ENCODE results near the gene LNX1.

DNA sequence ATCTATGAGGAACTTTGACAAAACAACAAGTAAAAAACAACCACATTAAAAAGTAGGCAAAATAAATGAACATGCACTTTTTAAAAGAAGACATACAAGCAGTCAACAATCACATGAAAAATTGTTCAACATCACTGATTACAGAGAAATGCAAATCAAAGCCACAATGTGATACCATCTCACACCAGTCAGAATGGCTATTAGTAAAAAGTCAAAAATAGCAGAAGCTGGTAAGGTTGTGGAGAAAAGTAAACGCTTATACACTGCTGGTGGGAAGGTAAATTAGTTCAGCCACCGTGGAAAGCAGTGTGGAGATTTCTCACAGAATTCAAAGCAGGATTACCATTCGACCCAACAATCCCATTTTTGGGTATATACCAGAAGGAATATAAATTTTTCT lies 17.0 kb upstream of the LNX1 start:
- TF ChIP-seq, protein P1, sequence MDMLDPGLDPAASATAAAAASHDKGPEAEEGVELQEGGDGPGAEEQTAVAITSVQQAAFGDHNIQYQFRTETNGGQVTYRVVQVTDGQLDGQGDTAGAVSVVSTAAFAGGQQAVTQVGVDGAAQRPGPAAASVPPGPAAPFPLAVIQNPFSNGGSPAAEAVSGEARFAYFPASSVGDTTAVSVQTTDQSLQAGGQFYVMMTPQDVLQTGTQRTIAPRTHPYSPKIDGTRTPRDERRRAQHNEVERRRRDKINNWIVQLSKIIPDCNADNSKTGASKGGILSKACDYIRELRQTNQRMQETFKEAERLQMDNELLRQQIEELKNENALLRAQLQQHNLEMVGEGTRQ (IDR thresholded peaks at IDR 0.05; ENCODE audit: low read length): no peak
- TF ChIP-seq, protein P2, sequence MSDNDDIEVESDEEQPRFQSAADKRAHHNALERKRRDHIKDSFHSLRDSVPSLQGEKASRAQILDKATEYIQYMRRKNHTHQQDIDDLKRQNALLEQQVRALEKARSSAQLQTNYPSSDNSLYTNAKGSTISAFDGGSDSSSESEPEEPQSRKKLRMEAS (IDR thresholded peaks at IDR 0.05): no peak
- TF ChIP-seq RFX5 (IDR thresholded peaks at IDR 0.05; ENCODE audit: borderline replicate concordance, low read depth, low read length): no peak

Data from H1 (cell line).